Ovary (tissue), 3 donors: ENCODE data around the gene KIF1A.

ENCODE experiments used
- EP300 ChIP-seq: sonication (generic); formaldehyde crosslinking; IDR thresholded peaks from one replicate; pipeline ENCODE4 v1.6.1; 2017; ENCODE audit warnings: antibody characterized with exemption
- TF ChIP-seq, protein P1 (sequence below), 3 donors: fragments of 450-650 bp in 2 of 3; fragments of 200-600 bp in 1 of 3; IDR thresholded peaks; one replicate each; pipeline versions ENCODE4 v1.5.1 to v1.8.0; 2016 to 2022; ENCODE audit warnings: antibody characterized with exemption in 3 of 3, mild to moderate bottlenecking in 1 of 3
- donor health status: DM: no; HTN: no; CAD: no.

DNA sequence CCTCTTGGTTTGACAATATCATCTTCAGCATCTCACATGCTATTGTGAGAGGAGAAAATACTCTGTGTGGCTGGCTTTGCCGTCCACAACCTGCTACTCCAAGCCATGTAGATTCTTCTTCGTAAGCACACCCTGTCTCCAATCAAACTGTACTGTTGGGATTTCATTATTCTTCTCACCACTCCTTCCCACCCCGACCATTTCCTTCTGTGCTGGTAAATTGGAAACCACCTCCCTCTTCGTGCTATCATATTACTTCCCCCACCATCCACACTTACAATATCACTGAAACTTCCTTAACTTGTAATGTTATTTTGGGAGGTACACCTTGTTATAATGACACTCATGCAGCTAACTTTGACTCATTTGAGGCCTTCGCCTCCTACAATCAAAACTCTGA, 45.4 kb upstream of the KIF1A start:
- TF ChIP-seq, protein P1, sequence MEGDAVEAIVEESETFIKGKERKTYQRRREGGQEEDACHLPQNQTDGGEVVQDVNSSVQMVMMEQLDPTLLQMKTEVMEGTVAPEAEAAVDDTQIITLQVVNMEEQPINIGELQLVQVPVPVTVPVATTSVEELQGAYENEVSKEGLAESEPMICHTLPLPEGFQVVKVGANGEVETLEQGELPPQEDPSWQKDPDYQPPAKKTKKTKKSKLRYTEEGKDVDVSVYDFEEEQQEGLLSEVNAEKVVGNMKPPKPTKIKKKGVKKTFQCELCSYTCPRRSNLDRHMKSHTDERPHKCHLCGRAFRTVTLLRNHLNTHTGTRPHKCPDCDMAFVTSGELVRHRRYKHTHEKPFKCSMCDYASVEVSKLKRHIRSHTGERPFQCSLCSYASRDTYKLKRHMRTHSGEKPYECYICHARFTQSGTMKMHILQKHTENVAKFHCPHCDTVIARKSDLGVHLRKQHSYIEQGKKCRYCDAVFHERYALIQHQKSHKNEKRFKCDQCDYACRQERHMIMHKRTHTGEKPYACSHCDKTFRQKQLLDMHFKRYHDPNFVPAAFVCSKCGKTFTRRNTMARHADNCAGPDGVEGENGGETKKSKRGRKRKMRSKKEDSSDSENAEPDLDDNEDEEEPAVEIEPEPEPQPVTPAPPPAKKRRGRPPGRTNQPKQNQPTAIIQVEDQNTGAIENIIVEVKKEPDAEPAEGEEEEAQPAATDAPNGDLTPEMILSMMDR (IDR thresholded peaks at IDR 0.05) = no peak
- no peak for TF ChIP-seq EP300
